Activated CD8-positive, alpha-beta memory T cell treated with anti-CD3 and anti-CD28 coated beads, Interleukin-2, amount 50 U/mL, for 24 hours (primary cell): ENCODE measurements around the gene TMC4.
"Not testable (repeated sequence)": the region's sequence is repeated elsewhere in the genome, so short reads cannot be mapped to it uniquely, and the experiment has no call there.

Source experiments
- DNase-seq: peaks from one replicate; pipeline ENCODE4 v3.0.0-alpha.2; 2020; ENCODE audit errors: extremely low read depth

The TMC4 gene, protein sequence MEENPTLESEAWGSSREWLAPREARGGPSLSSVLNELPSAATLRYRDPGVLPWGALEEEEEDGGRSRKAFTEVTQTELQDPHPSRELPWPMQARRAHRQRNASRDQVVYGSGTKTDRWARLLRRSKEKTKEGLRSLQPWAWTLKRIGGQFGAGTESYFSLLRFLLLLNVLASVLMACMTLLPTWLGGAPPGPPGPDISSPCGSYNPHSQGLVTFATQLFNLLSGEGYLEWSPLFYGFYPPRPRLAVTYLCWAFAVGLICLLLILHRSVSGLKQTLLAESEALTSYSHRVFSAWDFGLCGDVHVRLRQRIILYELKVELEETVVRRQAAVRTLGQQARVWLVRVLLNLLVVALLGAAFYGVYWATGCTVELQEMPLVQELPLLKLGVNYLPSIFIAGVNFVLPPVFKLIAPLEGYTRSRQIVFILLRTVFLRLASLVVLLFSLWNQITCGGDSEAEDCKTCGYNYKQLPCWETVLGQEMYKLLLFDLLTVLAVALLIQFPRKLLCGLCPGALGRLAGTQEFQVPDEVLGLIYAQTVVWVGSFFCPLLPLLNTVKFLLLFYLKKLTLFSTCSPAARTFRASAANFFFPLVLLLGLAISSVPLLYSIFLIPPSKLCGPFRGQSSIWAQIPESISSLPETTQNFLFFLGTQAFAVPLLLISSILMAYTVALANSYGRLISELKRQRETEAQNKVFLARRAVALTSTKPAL

GRCh38 chr19:54172471-54173358 is at the start of gene TMC4:
Gene TMC4 (minus strand): TSS chr19:54173160. CDS start chr19:54173117, 43 bp downstream.
- DNase-seq = no peak

GRCh38 chr19:54221947-54222346 is 49.0 kb upstream of the TMC4 start:
- DNase-seq = not testable (repeated sequence)

- DNase-seq = not testable (repeated sequence)
These were observed 46.7 kb upstream of the TMC4 start for GRCh38 chr19:54219702-54220101.

- DNase-seq = no peak
These were observed 46.2 kb upstream of the TMC4 start for GRCh38 chr19:54218960-54219661.

DNA sequence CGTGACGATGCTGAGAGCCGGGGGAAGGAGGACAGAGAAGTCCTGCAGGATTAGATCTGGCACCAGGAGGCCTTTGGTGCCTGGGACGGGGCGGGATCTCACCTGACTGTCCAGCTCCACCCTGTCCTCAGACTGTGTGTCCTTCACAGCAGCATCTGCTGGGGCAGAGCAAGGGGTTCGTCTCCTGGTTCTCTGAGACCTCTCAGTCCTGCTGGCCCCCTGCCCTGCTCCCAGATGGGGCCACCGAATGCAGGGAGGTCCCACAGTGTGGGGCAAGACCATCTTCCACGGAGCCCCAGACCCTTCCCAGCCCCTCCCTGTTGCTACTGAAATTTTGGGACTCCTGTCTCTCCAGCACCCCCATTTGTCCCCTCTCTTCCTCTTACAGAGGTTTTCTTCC is 45.3 kb upstream of the TMC4 start:
- DNase-seq = no peak

DNA sequence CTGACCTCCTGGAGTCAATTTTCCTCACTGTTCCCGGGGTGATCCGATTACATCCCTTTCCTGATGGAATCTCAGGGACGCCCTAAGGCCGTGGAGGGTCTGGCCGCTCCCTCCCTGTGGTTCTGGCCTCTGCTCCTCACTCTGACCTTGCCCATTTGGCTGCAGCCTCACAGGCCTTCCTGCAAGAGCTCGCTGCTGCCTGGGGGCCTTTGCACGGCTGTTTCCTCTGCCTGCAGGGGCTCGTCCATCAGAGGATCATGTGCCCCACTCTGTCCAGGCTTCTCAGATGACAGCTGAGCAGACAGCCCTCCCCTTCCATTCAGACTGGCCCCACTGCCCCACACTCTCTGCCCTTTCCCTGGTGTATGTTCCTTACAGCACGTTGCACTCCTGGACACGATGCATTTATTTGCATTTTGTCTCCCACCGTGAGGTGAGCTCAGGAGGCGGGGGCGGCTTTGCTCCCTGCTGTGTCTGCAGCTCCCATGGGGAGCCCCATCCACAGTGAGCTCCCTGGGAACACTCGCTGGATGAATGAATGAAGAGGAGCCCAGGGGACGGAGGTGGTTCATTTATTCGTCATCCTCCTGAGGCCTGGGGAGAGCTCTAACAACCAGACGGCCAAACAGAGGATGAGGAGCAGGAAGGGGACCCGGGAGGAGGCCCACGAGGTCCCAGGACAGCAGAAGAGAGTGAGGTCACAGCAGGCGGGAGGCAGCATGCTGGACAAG is 44.7 kb upstream of the TMC4 start:
- not testable (repeated sequence) for DNase-seq

DNA sequence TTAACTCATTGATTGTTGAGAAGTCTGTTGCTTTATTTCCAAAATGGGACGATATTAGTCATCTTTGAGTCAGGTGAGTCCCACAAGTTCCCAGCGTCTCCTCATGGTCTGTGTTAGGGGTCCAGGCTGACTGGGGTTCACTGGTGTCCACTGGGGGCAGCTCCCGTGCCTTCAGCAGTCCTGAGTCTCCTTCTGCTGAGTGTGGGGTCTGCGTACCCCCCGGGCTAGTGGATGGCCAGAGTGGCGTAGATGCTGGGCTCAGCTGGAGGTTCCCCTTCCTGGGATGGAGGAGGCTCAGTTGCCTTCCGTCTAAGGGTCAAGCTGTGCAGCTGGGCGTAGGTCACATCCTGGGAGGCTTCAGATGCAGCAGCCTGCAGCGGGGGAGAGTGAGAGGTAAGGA is 43.9 kb upstream of the TMC4 start:
- DNase-seq = no peak

DNA sequence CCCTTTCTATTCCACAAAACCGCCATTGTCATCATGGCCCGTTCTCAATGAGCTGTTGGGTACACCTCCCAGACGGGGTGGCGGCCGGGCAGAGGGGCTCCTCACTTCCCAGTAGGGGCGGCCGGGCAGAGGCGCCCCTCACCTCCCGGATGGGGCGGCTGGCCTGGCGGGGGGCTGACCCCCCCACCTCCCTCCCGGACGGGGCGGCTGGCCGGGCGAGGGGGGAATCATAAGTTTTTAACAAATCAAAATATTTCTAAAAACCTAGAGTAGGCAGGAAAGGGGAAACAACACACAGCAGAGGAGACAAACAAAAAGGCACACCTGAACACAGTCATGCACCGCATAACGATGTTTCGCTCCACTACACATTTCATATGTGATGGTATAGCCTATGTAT is 41.8 kb upstream of the TMC4 start:
- DNase-seq = not testable (repeated sequence)

DNA sequence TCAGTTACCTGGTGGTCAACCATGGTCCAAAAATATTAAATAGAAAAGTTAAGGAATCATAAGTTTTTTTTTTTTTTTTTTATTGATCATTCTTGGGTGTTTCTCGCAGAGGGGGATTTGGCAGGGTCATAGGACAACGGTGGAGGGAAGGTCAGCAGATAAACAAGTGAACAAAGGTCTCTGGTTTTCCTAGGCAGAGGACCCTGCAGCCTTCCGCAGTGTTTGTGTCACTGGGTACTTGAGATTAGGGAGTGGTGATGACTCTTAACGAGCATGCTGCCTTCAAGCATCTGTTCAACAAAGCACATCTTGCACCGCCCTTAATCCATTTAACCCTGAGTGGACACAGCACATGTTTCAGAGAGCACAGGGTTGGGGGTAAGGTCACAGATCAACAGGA is 41.3 kb upstream of the TMC4 start:
- DNase-seq = not testable (repeated sequence)

- no peak for DNase-seq
These were observed 38.3 kb upstream of the TMC4 start for GRCh38 chr19:54211235-54211634.

DNA sequence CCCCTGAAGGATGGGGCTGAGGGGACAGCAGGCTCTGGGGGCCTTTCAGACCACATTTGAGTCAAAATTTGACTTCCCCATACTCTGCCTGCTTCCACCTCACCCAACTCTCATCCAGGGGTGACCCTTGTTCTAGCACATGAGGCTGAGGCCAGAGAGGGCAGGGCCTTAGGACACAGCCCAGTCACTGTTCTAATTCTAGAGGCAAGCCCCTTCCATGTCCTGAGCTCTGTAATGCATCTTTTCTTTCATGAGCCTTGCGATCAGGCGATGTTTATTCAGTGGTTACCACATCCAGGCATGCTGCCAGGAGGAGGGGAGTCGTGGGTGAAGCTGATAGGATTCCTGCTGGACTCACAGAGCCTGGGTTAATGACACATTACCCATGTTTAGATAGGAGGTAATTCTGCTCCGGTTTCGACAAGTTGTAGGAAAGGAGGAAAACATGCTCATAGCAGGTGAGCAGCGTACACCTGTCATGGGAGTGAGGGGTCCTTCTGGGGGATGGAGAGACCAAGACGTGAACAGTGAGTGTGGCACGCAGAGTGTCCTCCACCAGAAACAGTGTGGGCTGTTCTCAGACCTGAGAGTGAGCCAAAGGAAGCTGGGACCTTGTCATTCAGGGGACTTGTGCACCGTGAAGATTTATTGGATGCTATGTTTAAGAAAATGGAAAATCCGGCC is 37.0 kb upstream of the TMC4 start:
- DNase-seq = no peak

DNA sequence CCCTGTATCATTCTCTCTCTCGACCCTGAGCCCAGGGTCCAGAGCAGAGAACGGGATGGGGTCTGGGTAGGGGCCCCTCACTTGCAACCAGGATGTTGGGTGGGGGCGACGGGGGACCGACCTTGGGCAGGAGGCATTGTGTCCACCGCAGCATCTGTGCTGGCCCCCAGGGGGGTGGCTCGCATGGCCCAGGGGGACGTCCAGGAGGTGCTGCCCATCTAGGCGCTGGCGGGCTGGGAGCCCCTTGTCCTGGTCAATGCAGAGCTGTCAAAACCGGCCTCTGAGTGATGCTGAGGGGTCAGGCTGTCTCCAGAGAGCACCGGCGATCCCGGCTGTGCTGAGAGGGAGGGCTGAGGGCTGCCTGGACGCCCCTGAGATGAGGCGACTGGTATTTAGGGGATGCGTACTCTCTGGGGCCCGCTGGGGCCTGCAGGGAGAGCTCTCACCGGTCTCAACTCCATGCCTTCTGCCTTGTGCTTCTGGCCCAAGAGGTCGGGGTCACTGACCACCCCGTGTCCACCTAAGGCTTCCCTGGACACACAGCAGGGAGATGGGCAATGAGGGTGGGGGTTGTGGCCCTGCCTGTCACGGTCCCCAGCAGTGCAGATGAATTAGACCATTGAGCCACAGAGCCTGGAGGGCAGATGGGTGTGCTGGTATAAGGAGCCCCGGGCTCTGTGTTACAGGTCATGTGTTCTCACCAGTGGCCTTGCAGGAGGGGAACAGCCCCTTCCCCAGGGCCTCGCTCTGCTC is 36.3 kb upstream of the TMC4 start:
- no peak for DNase-seq

- DNase-seq = no peak
These were observed 35.8 kb upstream of the TMC4 start for GRCh38 chr19:54208784-54209057.

DNA sequence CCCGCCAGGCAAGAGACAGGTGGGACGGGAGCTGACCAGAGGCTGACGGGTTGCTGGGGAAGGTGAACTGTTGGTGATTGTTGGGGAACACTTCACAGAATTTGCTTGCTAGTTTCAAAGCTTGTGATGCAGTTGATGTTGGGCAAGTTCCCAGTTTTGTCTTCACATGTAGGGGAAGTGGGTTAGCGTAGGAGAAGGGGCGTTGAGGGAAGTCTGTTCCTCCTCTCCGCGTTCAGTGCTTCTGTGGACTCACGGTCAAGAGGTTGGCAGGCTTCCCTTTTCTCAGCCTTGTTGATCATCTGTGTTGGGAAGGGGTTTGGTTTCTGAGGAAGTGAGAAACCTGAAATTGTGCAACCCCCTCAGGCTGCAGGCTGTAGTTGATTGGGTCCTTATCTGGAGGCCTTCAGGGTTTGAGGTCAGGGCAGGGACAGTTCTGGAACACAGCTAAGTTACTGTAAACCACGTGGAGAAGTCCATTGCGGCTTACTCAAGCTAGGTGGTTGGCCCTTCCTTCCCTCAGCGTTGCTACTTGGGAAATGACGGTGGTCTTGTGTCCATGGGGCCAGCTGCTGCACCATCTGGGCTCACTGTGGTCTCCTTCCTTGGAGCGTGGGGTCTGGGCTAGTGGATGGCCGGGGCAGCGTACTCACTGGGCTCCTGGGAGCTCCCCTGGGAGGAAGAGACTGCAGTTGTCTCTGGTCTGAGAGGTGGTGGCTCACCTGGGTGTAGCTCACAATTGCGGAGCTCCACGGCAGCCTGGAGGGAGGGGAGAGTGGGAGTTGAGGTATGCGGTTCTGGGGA is 35.2 kb upstream of the TMC4 start:
- DNase-seq = no peak

- DNase-seq = no peak
These were observed 34.7 kb upstream of the TMC4 start for GRCh38 chr19:54207676-54207982.

DNA sequence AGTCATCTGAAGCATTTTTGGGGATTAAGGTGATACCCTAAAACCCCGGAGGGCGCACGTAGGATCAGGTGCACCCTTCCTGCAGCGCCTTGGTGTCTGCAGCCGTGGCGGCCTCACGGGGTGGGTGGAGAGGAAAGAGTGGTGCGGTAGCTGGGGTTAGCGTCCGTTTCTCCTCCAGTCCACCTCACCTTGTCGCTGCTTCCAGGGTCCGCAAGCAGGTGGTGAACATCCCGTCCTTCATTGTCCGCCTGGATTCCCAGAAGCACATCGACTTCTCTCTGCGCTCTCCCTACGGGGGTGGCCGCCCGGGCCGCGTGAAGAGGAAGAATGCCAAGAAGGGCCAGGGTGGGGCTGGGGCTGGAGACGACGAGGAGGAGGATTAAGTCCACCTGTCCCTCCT is 34.2 kb upstream of the TMC4 start:
- not testable (repeated sequence) for DNase-seq

GRCh38 chr19:54206831-54207177 is 33.8 kb upstream of the TMC4 start:
- DNase-seq = no peak

- DNase-seq = no peak
These were observed 33.3 kb upstream of the TMC4 start for GRCh38 chr19:54206030-54206830.
